GM18517 (cell line): Measurements from ENCODE around the gene HUNK.

Experiments
- ATAC-seq: cut with Tn5 transposase; IDR thresholded peaks from one replicate; pipeline ENCODE4 v1.9.1; 2021; ENCODE audit warnings: mild to moderate bottlenecking, moderate library complexity; ENCODE audit not compliant: unreplicated experiment

The HUNK gene

GRCh38 chr21:31895077-31895835 is 22.4 kb downstream of the HUNK start:
- no peak for ATAC-seq

- ATAC-seq = no peak
These were observed 23.2 kb downstream of the HUNK start for GRCh38 chr21:31896019-31896418.

- no peak for ATAC-seq
These were observed 24.5 kb downstream of the HUNK start for GRCh38 chr21:31897311-31897710.

GRCh38 chr21:31898933-31899630 is 26.3 kb downstream of the HUNK start:
- no peak for ATAC-seq

GRCh38 chr21:31900121-31900895 is 27.5 kb downstream of the HUNK start:
- ATAC-seq = no peak

GRCh38 chr21:31901315-31901714 is 28.5 kb downstream of the HUNK start:
- no peak for ATAC-seq

- ATAC-seq = no peak
These were observed 29.6 kb downstream of the HUNK start for GRCh38 chr21:31902438-31902837.

GRCh38 chr21:31903896-31904295 is 31.1 kb downstream of the HUNK start:
- no peak for ATAC-seq

- ATAC-seq = no peak
These were observed 33.0 kb downstream of the HUNK start for GRCh38 chr21:31905503-31906451.

- no peak for ATAC-seq
These were observed 35.5 kb downstream of the HUNK start for GRCh38 chr21:31908106-31909031.

- no peak for ATAC-seq
These were observed 36.6 kb downstream of the HUNK start for GRCh38 chr21:31909153-31910073.

GRCh38 chr21:31910074-31910470 is 37.3 kb downstream of the HUNK start:
- ATAC-seq = no peak

- no peak for ATAC-seq
These were observed 38.5 kb downstream of the HUNK start for GRCh38 chr21:31911138-31911907.

GRCh38 chr21:31912501-31912900 is 39.7 kb downstream of the HUNK start:
- no peak for ATAC-seq

GRCh38 chr21:31913182-31913608 is 40.4 kb downstream of the HUNK start:
- no peak for ATAC-seq

GRCh38 chr21:31914472-31914871 is 41.7 kb downstream of the HUNK start:
- no peak for ATAC-seq

- no peak for ATAC-seq
These were observed 42.7 kb downstream of the HUNK start for GRCh38 chr21:31915566-31915965.

- no peak for ATAC-seq
These were observed 44.3 kb downstream of the HUNK start for GRCh38 chr21:31917108-31917507.
